K562 (cell line): Measurements from ENCODE around the gene TRMT1. TPM values are rescaled to one million over a fixed set of nuclear protein-coding genes. Genes with fewer than 3 reads are reported as not detected.

ENCODE experiments used
- FOS ChIP-seq: IDR thresholded peaks from 3 replicates; pipeline ENCODE4 v1.6.1; 2011; ENCODE audit not compliant: insufficient read length; ENCODE audit errors: extremely low read depth
- FOXK2 ChIP-seq, 2 experiments: fragments of 450-650 bp; IDR thresholded peaks in 1 of 2; conservative IDR thresholded peaks in 1 of 2; 2 replicates each; pipeline ENCODE4 v1.6.1; 2016; ENCODE audit warnings: low read depth in 2 of 2, mild to moderate bottlenecking in 1 of 2
- HLTF ChIP-seq: fragments of 450-650 bp; IDR thresholded peaks from 2 replicates; pipeline ENCODE4 v1.6.1; 2016
- MEF2A ChIP-seq: IDR thresholded peaks from 2 replicates; pipeline ENCODE4 v1.6.1; 2011; ENCODE audit warnings: low read depth, mild to moderate bottlenecking, low read length, moderate library complexity; ENCODE audit not compliant: control insufficient read depth
- MYC ChIP-seq, 2 experiments: fragments of 250-450 bp in 1 of 2; sonication (Bioruptor Pico) in 1 of 2; IDR thresholded peaks; 2 replicates each; pipeline versions ENCODE4 v1.5.1 to v1.6.1; 2012 to 2021; ENCODE audit warnings: low read depth in 2 of 2, borderline replicate concordance in 1 of 2, improper control_type of control experiment in 1 of 2, low read length in 1 of 2, mild to moderate bottlenecking in 1 of 2, moderate library complexity in 1 of 2
- NCOA6 ChIP-seq: fragments of 450-650 bp; IDR thresholded peaks from 2 replicates; pipeline ENCODE4 v1.6.1; 2017; ENCODE audit warnings: mild to moderate bottlenecking
- RHOXF2B ChIP-seq: fragments of 250-450 bp; sonication (Bioruptor Pico); conservative IDR thresholded peaks from 2 replicates; pipeline ENCODE4 v1.5.1; 2021
- SMARCC2 ChIP-seq: fragments of 450-650 bp; IDR thresholded peaks from 2 replicates; pipeline ENCODE4 v1.6.1; 2017; ENCODE audit warnings: antibody characterized with exemption, moderate library complexity, mild to moderate bottlenecking, low read depth
- TEAD1 ChIP-seq, 2 experiments: fragments of 450-650 bp in 1 of 2; sonication (generic) in 1 of 2; formaldehyde crosslinking; IDR thresholded peaks; 2 replicates each; pipeline versions ENCODE4 v1.4.0 to v1.8.0; 2020 to 2022; ENCODE audit warnings: mild to moderate bottlenecking in 2 of 2, missing genetic modification reagents in 1 of 2
- UBTF ChIP-seq, 2 experiments: IDR thresholded peaks; 2 replicates each; pipeline ENCODE4 v1.6.1; 2012; ENCODE audit warnings: improper control_type of control experiment in 2 of 2, low read depth in 2 of 2, low read length in 2 of 2, borderline replicate concordance in 1 of 2
- YY1 ChIP-seq, 3 experiments: IDR thresholded peaks; 2 replicates each; pipeline ENCODE4 v1.6.1; 2011; ENCODE audit warnings: low read length in 2 of 3, mild to moderate bottlenecking in 2 of 3, moderate library complexity in 2 of 3, borderline replicate concordance in 1 of 3, control low read depth in 1 of 3, low read depth in 1 of 3; ENCODE audit not compliant: insufficient read depth in 3 of 3, insufficient replicate concordance in 2 of 3, control insufficient read depth in 1 of 3, insufficient read length in 1 of 3; ENCODE audit errors: extremely low read depth in 1 of 3
- ZNF165 ChIP-seq: fragments of 250-450 bp; sonication (Bioruptor Pico); IDR thresholded peaks from 2 replicates; pipeline ENCODE4 v1.4.0; 2020; ENCODE audit warnings: borderline replicate concordance
- ZNF740 ChIP-seq, 3 experiments: fragments of 200-800 bp in 1 of 3; sonication (Bioruptor generic) in 1 of 3; sonication (generic) in 1 of 3; formaldehyde crosslinking in 1 of 3; IDR thresholded peaks; 2 replicates each; pipeline versions ENCODE4 v1.6.1 to v1.8.0; 2016 to 2022; ENCODE audit warnings: mild to moderate bottlenecking in 2 of 3, missing compliant biosample characterization in 2 of 3, missing genetic modification characterization in 2 of 3, missing genetic modification reagents in 1 of 3
- polyA plus RNA-seq, 8 experiments: library from polyadenylated mRNA; depleted of rRNA in 4 of 8; stranded (reverse) in 5 of 8; unstranded in 3 of 8; fragments of >200 nt; fragmentation: Nextera tagmentation in 2 of 8; fragmentation: Illumina TruSeq in 1 of 8; extraction: Ambion mirVana in 2 of 8; extraction: Trizol in 1 of 8; gene quantifications; 2 replicates each; pipeline versions ENCODE4 v1.2.1 to v1.2.3, GENCODE V29; 2011 to 2014; ENCODE audit warnings: inconsistent platforms in 1 of 8, missing spikeins in 1 of 8
- total RNA-seq, 7 experiments: library from RNA; depleted of rRNA in 6 of 7; stranded (reverse); fragments of >200 nt in 6 of 7; fragmentation: Illumina TruSeq in 2 of 7; extraction: Trizol in 2 of 7; gene quantifications; 2 replicates each; pipeline versions ENCODE4 v1.2.1 to v1.2.3, GENCODE V29; 2011 to 2021; ENCODE audit warnings: low replicate concordance in 1 of 7
- TF ChIP-seq, protein P1 (sequence below): sonication (generic); formaldehyde crosslinking; IDR thresholded peaks from 2 replicates; pipeline ENCODE4 v1.8.0; 2022; ENCODE audit warnings: mild to moderate bottlenecking, missing genetic modification reagents
- TF ChIP-seq, protein P2 (sequence below): fragments of 250-450 bp; sonication (Bioruptor Pico); IDR thresholded peaks from 2 replicates; pipeline ENCODE4 v1.5.0; 2021; ENCODE audit warnings: mild to moderate bottlenecking, borderline replicate concordance

The TRMT1 gene
- total and polyA plus RNA-seq, 9 of the 15 experiments (the other 6 are each of a cell fraction or from before 2014, with no cell fraction given) = 5.8 to 158 (median 54.3) TPM

DNA sequence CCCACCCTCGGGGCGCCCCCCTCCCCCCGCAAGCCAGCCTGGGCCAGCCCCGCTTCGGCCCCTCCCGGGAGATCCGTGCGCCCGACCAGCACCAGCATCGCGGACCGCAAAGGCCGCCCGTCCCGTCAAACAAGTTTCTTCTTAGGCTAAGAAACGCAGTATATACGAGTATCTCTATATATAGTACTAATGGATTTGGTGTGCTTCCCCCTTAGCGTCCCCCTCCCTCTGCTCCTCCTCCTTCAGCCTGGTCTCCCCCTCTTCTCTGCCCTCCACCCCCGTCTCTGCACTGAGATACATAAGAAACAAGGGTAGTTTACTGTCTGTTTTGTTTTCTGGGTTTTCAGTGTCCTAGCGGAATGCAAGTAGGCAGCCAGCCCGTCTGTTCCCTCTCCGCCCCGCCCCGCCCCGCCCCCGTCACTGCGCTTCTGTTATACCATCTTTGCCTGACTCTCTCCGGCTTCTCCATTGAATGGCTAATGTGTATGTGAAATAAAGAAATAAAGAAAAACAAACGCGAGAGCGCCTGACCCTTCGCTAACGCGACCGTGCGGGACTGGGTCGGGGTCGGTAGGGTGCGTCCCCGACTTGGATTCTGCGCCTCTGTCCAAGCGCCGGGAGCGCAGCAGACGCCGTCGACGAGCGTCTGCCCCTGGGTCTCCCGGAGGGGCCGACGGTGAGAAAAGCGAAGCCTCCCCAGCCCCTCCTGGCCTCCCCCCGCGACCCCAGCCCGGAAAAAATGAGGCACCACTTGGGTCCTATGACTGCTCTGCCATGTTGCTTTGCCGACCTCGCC is 18.1 kb downstream of the TRMT1 start (continued):
- TF ChIP-seq ZNF740 (CRISPR knock-in tag; IDR thresholded peaks at IDR 0.05) (peak; percentile 7; the same call in 1 of the 2 replicates), ZNF740 (tag; IDR thresholded peaks at IDR 0.05) (no peak), YY1 (IDR thresholded peaks at IDR 0.05; ENCODE audit: borderline replicate concordance in 1 of 3, control insufficient read depth in 1 of 3, extremely low read depth in 1 of 3, insufficient read depth in 3 of 3, insufficient read length in 1 of 3, insufficient replicate concordance in 2 of 3, low read depth in 1 of 3, low read length in 2 of 3) (peak in 1 of 3 experiments; percentile 4), UBTF (IDR thresholded peaks at IDR 0.05; ENCODE audit: borderline replicate concordance in 1 of 2, low read depth in 2 of 2, low read length in 2 of 2) (0 out of 4 replicates have a peak, but pooled peaks have one; percentile 20 to 65), FOS (no peak), SMARCC2 (no peak), NCOA6 (peak; percentile 93), ZNF165 (CRISPR knock-in tag) (no peak), MEF2A (0 out of 2 replicates have a peak, but pooled peaks have one; percentile 8), FOXK2 (conservative IDR thresholded peaks at IDR 0.05 in 1 of 2, IDR thresholded peaks at IDR 0.05 in 1 of 2; ENCODE audit: low read depth in 2 of 2) (peak in 1 of 2 experiments; percentile 37; a peak in 2 of 4 replicates), TEAD1 (CRISPR knock-in tag; IDR thresholded peaks at IDR 0.05) (peak in 1 of 2 experiments; percentile 60; a peak in 3 of 4 replicates), HLTF (0 out of 2 replicates have a peak, but pooled peaks have one; percentile 70), MYC (IDR thresholded peaks at IDR 0.05; ENCODE audit: low read depth, low read length) (no peak), MYC (CRISPR knock-in tag; IDR thresholded peaks at IDR 0.05; ENCODE audit: borderline replicate concordance, low read depth) (peak; percentile 13; the same call in 1 of the 2 replicates), RHOXF2B (CRISPR knock-in tag) (peak; percentile 95)
- TF ChIP-seq, protein P1, sequence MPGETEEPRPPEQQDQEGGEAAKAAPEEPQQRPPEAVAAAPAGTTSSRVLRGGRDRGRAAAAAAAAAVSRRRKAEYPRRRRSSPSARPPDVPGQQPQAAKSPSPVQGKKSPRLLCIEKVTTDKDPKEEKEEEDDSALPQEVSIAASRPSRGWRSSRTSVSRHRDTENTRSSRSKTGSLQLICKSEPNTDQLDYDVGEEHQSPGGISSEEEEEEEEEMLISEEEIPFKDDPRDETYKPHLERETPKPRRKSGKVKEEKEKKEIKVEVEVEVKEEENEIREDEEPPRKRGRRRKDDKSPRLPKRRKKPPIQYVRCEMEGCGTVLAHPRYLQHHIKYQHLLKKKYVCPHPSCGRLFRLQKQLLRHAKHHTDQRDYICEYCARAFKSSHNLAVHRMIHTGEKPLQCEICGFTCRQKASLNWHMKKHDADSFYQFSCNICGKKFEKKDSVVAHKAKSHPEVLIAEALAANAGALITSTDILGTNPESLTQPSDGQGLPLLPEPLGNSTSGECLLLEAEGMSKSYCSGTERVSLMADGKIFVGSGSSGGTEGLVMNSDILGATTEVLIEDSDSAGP (CRISPR knock-in tag) = no peak
- TF ChIP-seq, protein P2, sequence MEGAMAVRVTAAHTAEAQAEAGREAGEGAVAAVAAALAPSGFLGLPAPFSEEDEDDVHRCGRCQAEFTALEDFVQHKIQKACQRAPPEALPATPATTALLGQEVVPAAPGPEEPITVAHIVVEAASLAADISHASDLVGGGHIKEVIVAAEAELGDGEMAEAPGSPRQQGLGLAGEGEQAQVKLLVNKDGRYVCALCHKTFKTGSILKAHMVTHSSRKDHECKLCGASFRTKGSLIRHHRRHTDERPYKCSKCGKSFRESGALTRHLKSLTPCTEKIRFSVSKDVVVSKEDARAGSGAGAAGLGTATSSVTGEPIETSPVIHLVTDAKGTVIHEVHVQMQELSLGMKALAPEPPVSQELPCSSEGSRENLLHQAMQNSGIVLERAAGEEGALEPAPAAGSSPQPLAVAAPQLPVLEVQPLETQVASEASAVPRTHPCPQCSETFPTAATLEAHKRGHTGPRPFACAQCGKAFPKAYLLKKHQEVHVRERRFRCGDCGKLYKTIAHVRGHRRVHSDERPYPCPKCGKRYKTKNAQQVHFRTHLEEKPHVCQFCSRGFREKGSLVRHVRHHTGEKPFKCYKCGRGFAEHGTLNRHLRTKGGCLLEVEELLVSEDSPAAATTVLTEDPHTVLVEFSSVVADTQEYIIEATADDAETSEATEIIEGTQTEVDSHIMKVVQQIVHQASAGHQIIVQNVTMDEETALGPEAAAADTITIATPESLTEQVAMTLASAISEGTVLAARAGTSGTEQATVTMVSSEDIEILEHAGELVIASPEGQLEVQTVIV (CRISPR knock-in tag) = 0 out of 2 replicates have a peak, but pooled peaks have one; percentile 6
